C4-2B (cell line): ENCODE results near the gene AGBL4.

Experiments used
- CTCF ChIP-seq: fragments of 450-650 bp; conservative IDR thresholded peaks from 2 replicates; pipeline ENCODE4 v1.5.1; 2017; ENCODE audit warnings: mild to moderate bottlenecking
- ZFX ChIP-seq: fragments of 450-650 bp; IDR thresholded peaks from 2 replicates; pipeline ENCODE4 v1.6.1; 2017

- no peak for TF ChIP-seq CTCF
- TF ChIP-seq ZFX = no peak
Observed at GRCh38 chr1:48552903-48553606, 1470.7 kb downstream of the AGBL4 start.
